ENCODE data around the gene OSGEP. TPM values are rescaled to one million over a fixed set of nuclear protein-coding genes. Genes with fewer than 3 reads are reported as not detected.

The OSGEP gene
- total and polyA plus RNA-seq, 5 donors from 2014 or later = 27.3 to 40.8 (median 33.1) TPM

GRCh38 chr14:20493634-20494033, 39.0 kb upstream of the OSGEP start:
- no peak overlapping the region for H3K4me3 Mint-ChIP-seq
- H3K27me3 ChIP-seq (ENCODE audit: control insufficient read depth, insufficient read depth, low read length) = peaks cover 5% of the 10 kb centered on the region
- H3K27me3 Mint-ChIP-seq = peaks cover 21% of the 10 kb centered on the region
- no peaks in the 10 kb centered on the region for H3K36me3 ChIP-seq (ENCODE audit: control insufficient read depth, insufficient read depth, low read length)
- no peak overlapping the region for H3K27ac ChIP-seq (ENCODE audit: insufficient read depth, low read length, poor library complexity, severe bottlenecking)
- DNase-seq (no peak), ATAC-seq (ENCODE audit: low read depth in 2 of 2) (no peak)
- H3K4me1 Mint-ChIP-seq = peaks cover 5 to 44% (median 14%) of the 10 kb centered on the region in 4 donors
- peaks cover 0 to 3% (median 0%) of the 10 kb centered on the region in 7 donors for H3K9me3 Mint-ChIP-seq
- no peaks in the 10 kb centered on the region for H3K36me3 Mint-ChIP-seq
- no peaks in the 10 kb centered on the region for H3K9me3 ChIP-seq (ENCODE audit: control insufficient read depth in 2 of 2, low read length in 2 of 2)
- no peak overlapping the region for H3K4me3 ChIP-seq (ENCODE audit: low read depth, low read length)
- peaks cover 16% of the 10 kb centered on the region for H3K4me1 ChIP-seq (ENCODE audit: control insufficient read depth, insufficient read depth, low read length, poor library complexity, severe bottlenecking)
- peak overlapping the region in 2 of 3 donors; percentile 14 to 81 for H3K27ac Mint-ChIP-seq

- Histone ChIP-seq H3K27me3 (ENCODE audit: control insufficient read depth, insufficient read depth, low read length) (peaks cover 5% of the 10 kb centered on the region), H3K4me1 (ENCODE audit: control insufficient read depth, insufficient read depth, low read length, poor library complexity, severe bottlenecking) (peaks cover 18% of the 10 kb centered on the region), H3K36me3 (ENCODE audit: control insufficient read depth, insufficient read depth, low read length) (no peaks in the 10 kb centered on the region), H3K4me3 (ENCODE audit: low read depth, low read length) (no peak overlapping the region), H3K9me3 (ENCODE audit: control insufficient read depth in 2 of 2, low read length in 2 of 2) (no peaks in the 10 kb centered on the region), H3K27ac (ENCODE audit: insufficient read depth, low read length, poor library complexity, severe bottlenecking) (no peak overlapping the region)
- peaks cover 9 to 54% (median 20%) of the 10 kb centered on the region in 4 donors for H3K4me1 Mint-ChIP-seq
- DNase-seq (no peak), ATAC-seq (ENCODE audit: low read depth in 2 of 2) (no peak)
- H3K27ac Mint-ChIP-seq = no peak overlapping the region
- H3K36me3 Mint-ChIP-seq = no peaks in the 10 kb centered on the region
- H3K27me3 Mint-ChIP-seq = peaks cover 20% of the 10 kb centered on the region
- peaks cover 0 to 3% (median 0%) of the 10 kb centered on the region in 7 donors for H3K9me3 Mint-ChIP-seq
- H3K4me3 Mint-ChIP-seq = no peak overlapping the region
Observed at GRCh38 chr14:20492486-20492885, 37.9 kb upstream of the OSGEP start.

GRCh38 chr14:20490563-20490962, 36.0 kb upstream of the OSGEP start:
- ATAC-seq (ENCODE audit: low read depth in 2 of 2) (no peak), DNase-seq (no peak)
- Histone ChIP-seq H3K4me3 (ENCODE audit: low read depth, low read length) (no peak overlapping the region), H3K9me3 (ENCODE audit: control insufficient read depth in 2 of 2, low read length in 2 of 2) (no peaks in the 10 kb centered on the region), H3K4me1 (ENCODE audit: control insufficient read depth, insufficient read depth, low read length, poor library complexity, severe bottlenecking) (peaks cover 24% of the 10 kb centered on the region), H3K36me3 (ENCODE audit: control insufficient read depth, insufficient read depth, low read length) (no peaks in the 10 kb centered on the region), H3K27me3 (ENCODE audit: control insufficient read depth, insufficient read depth, low read length) (peaks cover 5% of the 10 kb centered on the region), H3K27ac (ENCODE audit: insufficient read depth, low read length, poor library complexity, severe bottlenecking) (no peak overlapping the region)
- Mint-ChIP-seq H3K4me1 (peaks cover 15 to 58% (median 29%) of the 10 kb centered on the region in 4 donors), H3K27ac (peak overlapping the region; percentile 8 to 78 (median 49)), H3K9me3 (peaks cover 0 to 5% (median 0%) of the 10 kb centered on the region in 7 donors), H3K36me3 (no peaks in the 10 kb centered on the region), H3K4me3 (no peak overlapping the region), H3K27me3 (peaks cover 13% of the 10 kb centered on the region)

GRCh38 chr14:20489093-20489994, 34.7 kb upstream of the OSGEP start:
- peak; percentile 79 to 89 for ATAC-seq (ENCODE audit: low read depth in 2 of 2)
- peak in 1 of 3 donors; percentile 72 for DNase-seq
- H3K9me3 Mint-ChIP-seq = peaks cover 0 to 5% (median 0%) of the 10 kb centered on the region in 7 donors
- peak overlapping the region; percentile 78 to 92 (median 89) for H3K27ac Mint-ChIP-seq
- Histone ChIP-seq H3K4me1 (ENCODE audit: control insufficient read depth, insufficient read depth, low read length, poor library complexity, severe bottlenecking) (peaks cover 24% of the 10 kb centered on the region), H3K36me3 (ENCODE audit: control insufficient read depth, insufficient read depth, low read length) (no peaks in the 10 kb centered on the region), H3K9me3 (ENCODE audit: control insufficient read depth in 2 of 2, low read length in 2 of 2) (no peaks in the 10 kb centered on the region), H3K4me3 (ENCODE audit: low read depth, low read length) (peak overlapping the region; percentile 58), H3K27ac (ENCODE audit: insufficient read depth, low read length, poor library complexity, severe bottlenecking) (no peak overlapping the region), H3K27me3 (ENCODE audit: control insufficient read depth, insufficient read depth, low read length) (peaks cover 5% of the 10 kb centered on the region)
- H3K36me3 Mint-ChIP-seq = no peaks in the 10 kb centered on the region
- peaks cover 16% of the 10 kb centered on the region for H3K27me3 Mint-ChIP-seq
- peaks cover 15 to 51% (median 30%) of the 10 kb centered on the region in 4 donors for H3K4me1 Mint-ChIP-seq
- peak overlapping the region in 2 of 4 donors; percentile 72 to 74 for H3K4me3 Mint-ChIP-seq

- Mint-ChIP-seq H3K4me3 (no peak overlapping the region), H3K4me1 (peaks cover 15 to 53% (median 29%) of the 10 kb centered on the region in 4 donors), H3K27me3 (peaks cover 10% of the 10 kb centered on the region), H3K27ac (peak overlapping the region in 1 of 3 donors; percentile 1), H3K36me3 (no peaks in the 10 kb centered on the region), H3K9me3 (peaks cover 0 to 5% (median 0%) of the 10 kb centered on the region in 7 donors)
- Histone ChIP-seq H3K4me1 (ENCODE audit: control insufficient read depth, insufficient read depth, low read length, poor library complexity, severe bottlenecking) (peaks cover 24% of the 10 kb centered on the region), H3K36me3 (ENCODE audit: control insufficient read depth, insufficient read depth, low read length) (no peaks in the 10 kb centered on the region), H3K4me3 (ENCODE audit: low read depth, low read length) (peak overlapping the region; percentile 22), H3K27ac (ENCODE audit: insufficient read depth, low read length, poor library complexity, severe bottlenecking) (no peak overlapping the region), H3K9me3 (ENCODE audit: control insufficient read depth in 2 of 2, low read length in 2 of 2) (no peaks in the 10 kb centered on the region), H3K27me3 (ENCODE audit: control insufficient read depth, insufficient read depth, low read length) (peaks cover under 1% of the 10 kb centered on the region)
- ATAC-seq (ENCODE audit: low read depth in 2 of 2) = no peak
- no peak for DNase-seq
Observed at GRCh38 chr14:20487396-20487725, 32.7 kb upstream of the OSGEP start.

- DNase-seq = no peak
- peaks cover 15 to 50% (median 29%) of the 10 kb centered on the region in 4 donors for H3K4me1 Mint-ChIP-seq
- Histone ChIP-seq H3K36me3 (ENCODE audit: control insufficient read depth, insufficient read depth, low read length) (no peaks in the 10 kb centered on the region), H3K27me3 (ENCODE audit: control insufficient read depth, insufficient read depth, low read length) (no peaks in the 10 kb centered on the region), H3K27ac (ENCODE audit: insufficient read depth, low read length, poor library complexity, severe bottlenecking) (no peak overlapping the region), H3K4me1 (ENCODE audit: control insufficient read depth, insufficient read depth, low read length, poor library complexity, severe bottlenecking) (peaks cover 24% of the 10 kb centered on the region), H3K4me3 (ENCODE audit: low read depth, low read length) (peak overlapping the region; percentile 22), H3K9me3 (ENCODE audit: control insufficient read depth in 2 of 2, low read length in 2 of 2) (no peaks in the 10 kb centered on the region)
- peak overlapping the region in 1 of 3 donors; percentile 1 for H3K27ac Mint-ChIP-seq
- H3K4me3 Mint-ChIP-seq = peak overlapping the region in 2 of 4 donors; percentile 4 to 12
- peaks cover 10% of the 10 kb centered on the region for H3K27me3 Mint-ChIP-seq
- H3K36me3 Mint-ChIP-seq = no peaks in the 10 kb centered on the region
- H3K9me3 Mint-ChIP-seq = peaks cover 0 to 5% (median 0%) of the 10 kb centered on the region in 7 donors
- no peak for ATAC-seq (ENCODE audit: low read depth in 2 of 2)
Observed at GRCh38 chr14:20486684-20487395, 32.2 kb upstream of the OSGEP start.

- no peak for ATAC-seq (ENCODE audit: low read depth in 2 of 2)
- Histone ChIP-seq H3K27ac (ENCODE audit: insufficient read depth, low read length, poor library complexity, severe bottlenecking) (no peak overlapping the region), H3K4me1 (ENCODE audit: control insufficient read depth, insufficient read depth, low read length, poor library complexity, severe bottlenecking) (peaks cover 24% of the 10 kb centered on the region), H3K9me3 (ENCODE audit: control insufficient read depth in 2 of 2, low read length in 2 of 2) (no peaks in the 10 kb centered on the region), H3K27me3 (ENCODE audit: control insufficient read depth, insufficient read depth, low read length) (no peaks in the 10 kb centered on the region), H3K36me3 (ENCODE audit: control insufficient read depth, insufficient read depth, low read length) (no peaks in the 10 kb centered on the region), H3K4me3 (ENCODE audit: low read depth, low read length) (no peak overlapping the region)
- Mint-ChIP-seq H3K27me3 (peaks cover 9% of the 10 kb centered on the region), H3K4me1 (peaks cover 19 to 47% (median 25%) of the 10 kb centered on the region in 4 donors), H3K4me3 (no peak overlapping the region), H3K9me3 (peaks cover 0 to 5% (median 0%) of the 10 kb centered on the region in 7 donors), H3K27ac (no peak overlapping the region), H3K36me3 (no peaks in the 10 kb centered on the region)
- no peak for DNase-seq
Observed at GRCh38 chr14:20485900-20486299, 31.3 kb upstream of the OSGEP start.

Data from CD4-positive, CD25-positive, alpha-beta regulatory T cell (primary cell).